K562 (cell line): Measurements from ENCODE around the gene SIGLEC7. TPM values are rescaled to one million over a fixed set of nuclear protein-coding genes. Genes with fewer than 3 reads are reported as not detected.

ENCODE experiments used
- JUN ChIP-seq, 2 experiments: sonication (generic) in 1 of 2; formaldehyde crosslinking in 1 of 2; IDR thresholded peaks; 2 replicates each; pipeline versions ENCODE4 v1.6.1 to v1.8.0; 2012 to 2022; ENCODE audit warnings: borderline replicate concordance in 2 of 2, mild to moderate bottlenecking in 2 of 2, improper control_type of control experiment in 1 of 2, low read depth in 1 of 2, low read length in 1 of 2, missing genetic modification reagents in 1 of 2
- MGA ChIP-seq: fragments of 450-650 bp; IDR thresholded peaks from 2 replicates; pipeline ENCODE4 v1.6.1; 2016; ENCODE audit warnings: mild to moderate bottlenecking, moderate library complexity
- MTA3 ChIP-seq: fragments of 450-650 bp; formaldehyde crosslinking; IDR thresholded peaks from 2 replicates; pipeline ENCODE4 v1.6.1; 2017; ENCODE audit warnings: mild to moderate bottlenecking, borderline replicate concordance
- NFE2 ChIP-seq: IDR thresholded peaks from 2 replicates; pipeline ENCODE4 v1.6.1; 2014; ENCODE audit warnings: antibody characterized with exemption, low read depth
- RBFOX2 ChIP-seq: fragments of 200-400 bp; formaldehyde crosslinking; IDR thresholded peaks from 2 replicates; pipeline ENCODE4 v1.6.1; 2017; ENCODE audit warnings: low read depth, mild to moderate bottlenecking, low read length, moderate library complexity
- SNIP1 ChIP-seq: fragments of 450-650 bp; IDR thresholded peaks from 2 replicates; pipeline ENCODE4 v1.7.1; 2017; ENCODE audit warnings: low read depth, mild to moderate bottlenecking
- SRSF9 ChIP-seq: fragments of 200-400 bp; formaldehyde crosslinking; IDR thresholded peaks from 2 replicates; pipeline ENCODE4 v1.6.1; 2017; ENCODE audit warnings: low read depth, low read length, borderline replicate concordance
- TSC22D4 ChIP-seq: fragments of 450-650 bp; IDR thresholded peaks from 2 replicates; pipeline ENCODE4 v1.6.1; 2016; ENCODE audit warnings: missing genetic modification characterization, missing biosample characterization, control low read depth
- XRCC4 ChIP-seq: IDR thresholded peaks from one replicate; pipeline ENCODE4 v1.6.1; 2011; ENCODE audit not compliant: insufficient read depth, insufficient read length; ENCODE audit errors: extremely low read depth
- ZBTB12 ChIP-seq: fragments of 250-450 bp; sonication (Bioruptor Pico); IDR thresholded peaks from 2 replicates; pipeline ENCODE4 v1.4.0; 2020
- polyA plus RNA-seq, 8 experiments: library from polyadenylated mRNA; depleted of rRNA in 4 of 8; stranded (reverse) in 5 of 8; unstranded in 3 of 8; fragments of >200 nt; fragmentation: Nextera tagmentation in 2 of 8; fragmentation: Illumina TruSeq in 1 of 8; extraction: Ambion mirVana in 2 of 8; extraction: Trizol in 1 of 8; gene quantifications; 2 replicates each; pipeline versions ENCODE4 v1.2.1 to v1.2.3, GENCODE V29; 2011 to 2014; ENCODE audit warnings: inconsistent platforms in 1 of 8, missing spikeins in 1 of 8
- total RNA-seq, 7 experiments: library from RNA; depleted of rRNA in 6 of 7; stranded (reverse); fragments of >200 nt in 6 of 7; fragmentation: Illumina TruSeq in 2 of 7; extraction: Trizol in 2 of 7; gene quantifications; 2 replicates each; pipeline versions ENCODE4 v1.2.1 to v1.2.3, GENCODE V29; 2011 to 2021; ENCODE audit warnings: low replicate concordance in 1 of 7
- TF ChIP-seq, protein P1 (sequence below): fragments of 250-450 bp; sonication (Bioruptor Pico); IDR thresholded peaks from 2 replicates; pipeline ENCODE4 v1.6.1; 2021; ENCODE audit warnings: mild to moderate bottlenecking
- TF ChIP-seq, protein P2 (sequence below): sonication (generic); formaldehyde crosslinking; IDR thresholded peaks from 2 replicates; pipeline ENCODE4 v1.8.1; 2023; ENCODE audit warnings: mild to moderate bottlenecking, missing genetic modification reagents

Gene SIGLEC7
- total and polyA plus RNA-seq, 9 of the 15 experiments (the other 6 are each of a cell fraction or from before 2014, with no cell fraction given), result 0.10 to 0.12 TPM; not detected in 7

GRCh38 chr19:51158474-51159129 lies 16.5 kb downstream of the SIGLEC7 start (continued):
- TF ChIP-seq MGA, result no peak
- peak; percentile 50; the same call in 1 of the 2 replicates for TF ChIP-seq MTA3
- no peak for TF ChIP-seq TSC22D4
- peak; percentile 94 for TF ChIP-seq NFE2
- TF ChIP-seq, protein P1, sequence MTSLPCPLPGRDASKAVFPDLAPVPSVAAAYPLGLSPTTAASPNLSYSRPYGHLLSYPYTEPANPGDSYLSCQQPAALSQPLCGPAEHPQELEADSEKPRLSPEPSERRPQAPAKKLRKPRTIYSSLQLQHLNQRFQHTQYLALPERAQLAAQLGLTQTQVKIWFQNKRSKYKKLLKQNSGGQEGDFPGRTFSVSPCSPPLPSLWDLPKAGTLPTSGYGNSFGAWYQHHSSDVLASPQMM (CRISPR knock-in tag), result no peak
- TF ChIP-seq SRSF9, result no peak
- no peak for TF ChIP-seq ZBTB12 (CRISPR knock-in tag)
- no peak for TF ChIP-seq SNIP1
- TF ChIP-seq JUN (IDR thresholded peaks at IDR 0.05; ENCODE audit: borderline replicate concordance, low read depth, low read length), result no peak
- no peak for TF ChIP-seq JUN (CRISPR knock-in tag; IDR thresholded peaks at IDR 0.05; ENCODE audit: borderline replicate concordance)
- no peak for TF ChIP-seq XRCC4
- TF ChIP-seq RBFOX2, result no peak
- TF ChIP-seq, protein P2, sequence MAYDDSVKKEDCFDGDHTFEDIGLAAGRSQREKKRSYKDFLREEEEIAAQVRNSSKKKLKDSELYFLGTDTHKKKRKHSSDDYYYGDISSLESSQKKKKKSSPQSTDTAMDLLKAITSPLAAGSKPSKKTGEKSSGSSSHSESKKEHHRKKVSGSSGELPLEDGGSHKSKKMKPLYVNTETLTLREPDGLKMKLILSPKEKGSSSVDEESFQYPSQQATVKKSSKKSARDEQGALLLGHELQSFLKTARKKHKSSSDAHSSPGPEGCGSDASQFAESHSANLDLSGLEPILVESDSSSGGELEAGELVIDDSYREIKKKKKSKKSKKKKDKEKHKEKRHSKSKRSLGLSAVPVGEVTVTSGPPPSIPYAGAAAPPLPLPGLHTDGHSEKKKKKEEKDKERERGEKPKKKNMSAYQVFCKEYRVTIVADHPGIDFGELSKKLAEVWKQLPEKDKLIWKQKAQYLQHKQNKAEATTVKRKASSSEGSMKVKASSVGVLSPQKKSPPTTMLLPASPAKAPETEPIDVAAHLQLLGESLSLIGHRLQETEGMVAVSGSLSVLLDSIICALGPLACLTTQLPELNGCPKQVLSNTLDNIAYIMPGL (CRISPR knock-in tag), result no peak
